CD4-positive, alpha-beta memory T cell (primary cell): ENCODE measurements around the gene SPOCK2. TPM values are rescaled to one million over a fixed set of nuclear protein-coding genes. Genes with fewer than 3 reads are reported as not detected.
A peak's percentile ranks its signal among the peaks of the same experiment; 100 is the strongest.

Source experiments
- CTCF ChIA-PET: fragments of 350-600 bp; sonication (Branson Sonifier 250); formaldehyde crosslinking; loops from one replicate; lab custom pipeline; 2021; ENCODE audit warnings: inconsistent platforms; ENCODE audit not compliant: partially characterized antibody; lab: Charles Lee
- POLR2A ChIA-PET: fragments of 350-600 bp; sonication (Branson Sonifier 250); formaldehyde crosslinking; loops from one replicate; lab custom pipeline; 2021; ENCODE audit not compliant: partially characterized antibody; lab: Charles Lee
- DNase-seq, 5 donors: peaks; one replicate each; pipeline versions ENCODE4 v3.0.0 to v3.0.0-alpha.2; 2020 to 2022; ENCODE audit warnings: mixed read lengths in 1 of 5
- H3K27ac ChIP-seq: one replicate; pipeline ENCODE4 v1.7.0; 2013; ENCODE audit warnings: low read depth, low read length
- H3K27me3 ChIP-seq: 2 replicates; pipeline ENCODE4 v1.7.0; 2013; ENCODE audit warnings: mild to moderate bottlenecking, low read length, moderate library complexity; ENCODE audit not compliant: insufficient read depth
- H3K36me3 ChIP-seq: 2 replicates; pipeline ENCODE4 v1.7.0; 2013; ENCODE audit warnings: mild to moderate bottlenecking, low read length, moderate library complexity; ENCODE audit not compliant: insufficient read depth
- H3K4me1 ChIP-seq: 2 replicates; pipeline ENCODE4 v1.7.0; 2013; ENCODE audit warnings: mild to moderate bottlenecking, low read length, moderate library complexity; ENCODE audit not compliant: insufficient read depth
- H3K4me3 ChIP-seq, 2 donors: one replicate each; pipeline ENCODE4 v1.7.0; 2013; ENCODE audit warnings: low read length in 2 of 2, mild to moderate bottlenecking in 1 of 2
- H3K9me3 ChIP-seq, 2 donors: one replicate each; pipeline ENCODE4 v1.7.0; 2013; ENCODE audit warnings: low read length in 2 of 2, control low read depth in 1 of 2; ENCODE audit not compliant: control insufficient read depth in 1 of 2
- H3K27ac Mint-ChIP-seq, 7 donors: one replicate each; pipeline ENCODE4 v1.8.0; 2020 to 2021; ENCODE audit warnings: mixed read lengths in 7 of 7, mild to moderate bottlenecking in 6 of 7, inconsistent platforms in 3 of 7, moderate library complexity in 3 of 7
- H3K27me3 Mint-ChIP-seq, 2 donors: one replicate each; pipeline ENCODE4 v1.8.0; 2020 to 2021; ENCODE audit warnings: mixed read lengths in 2 of 2
- H3K36me3 Mint-ChIP-seq, 2 donors: one replicate each; pipeline ENCODE4 v1.8.0; 2020 to 2021; ENCODE audit warnings: mixed read lengths in 2 of 2, inconsistent platforms in 1 of 2, mild to moderate bottlenecking in 1 of 2
- H3K4me1 Mint-ChIP-seq, 4 donors: one replicate each; pipeline ENCODE4 v1.8.0; 2020 to 2021; ENCODE audit warnings: mixed read lengths in 4 of 4, mild to moderate bottlenecking in 1 of 4
- H3K4me3 Mint-ChIP-seq, 8 donors: one replicate each; pipeline ENCODE4 v1.8.0; 2020 to 2021; ENCODE audit warnings: mixed read lengths in 8 of 8, mild to moderate bottlenecking in 7 of 8, moderate library complexity in 6 of 8, inconsistent platforms in 3 of 8
- H3K9me3 Mint-ChIP-seq, 8 donors: one replicate each; pipeline ENCODE4 v1.8.0; 2020 to 2021; ENCODE audit warnings: mixed read lengths in 8 of 8, mild to moderate bottlenecking in 5 of 8, inconsistent platforms in 3 of 8, moderate library complexity in 1 of 8
- intact Hi-C: fragments of 100-400 bp; cut with micrococcal nuclease; formaldehyde crosslinking; loops from one replicate; pipeline ENCODE4 v1.15.1; 2023
- polyA plus RNA-seq, 2 donors: library from polyadenylated mRNA; unstranded; fragments of 300-500 nt; fragmentation: Illumina TruSeq; gene quantifications; one replicate each; pipeline ENCODE4 v1.2.3, GENCODE V29; 2021
- total RNA-seq, 2 experiments: library from RNA; stranded (reverse); gene quantifications; one replicate each; pipeline ENCODE4 v1.2.3, GENCODE V29; 2021

The SPOCK2 gene
- total and polyA plus RNA-seq, 4 experiments from 2014 or later, result 174 to 556 (median 406) TPM

GRCh38 chr10:72013202-72013945 is 75.0 kb downstream of the SPOCK2 start:
- H3K4me1 Mint-ChIP-seq, result no peaks in the 10 kb centered on the region
- CTCF ChIA-PET, result no interaction called here
- Histone ChIP-seq H3K27me3 (no peaks in the 10 kb centered on the region), H3K9me3 (no peaks in the 10 kb centered on the region), H3K4me1 (no peaks in the 10 kb centered on the region), H3K36me3 (no peaks in the 10 kb centered on the region), H3K27ac (no peak overlapping the region), H3K4me3 (no peak overlapping the region)
- H3K9me3 Mint-ChIP-seq, result no peaks in the 10 kb centered on the region
- no peak for DNase-seq
- H3K4me3 Mint-ChIP-seq, result no peak overlapping the region
- POLR2A ChIA-PET, result no interaction called here
- no peaks in the 10 kb centered on the region for H3K36me3 Mint-ChIP-seq
- intact Hi-C loops, result no loop called here
- peaks cover 0 to 2% of the 10 kb centered on the region in 2 donors for H3K27me3 Mint-ChIP-seq
- H3K27ac Mint-ChIP-seq, result peak overlapping the region in 1 of 7 donors; percentile 81

DNA sequence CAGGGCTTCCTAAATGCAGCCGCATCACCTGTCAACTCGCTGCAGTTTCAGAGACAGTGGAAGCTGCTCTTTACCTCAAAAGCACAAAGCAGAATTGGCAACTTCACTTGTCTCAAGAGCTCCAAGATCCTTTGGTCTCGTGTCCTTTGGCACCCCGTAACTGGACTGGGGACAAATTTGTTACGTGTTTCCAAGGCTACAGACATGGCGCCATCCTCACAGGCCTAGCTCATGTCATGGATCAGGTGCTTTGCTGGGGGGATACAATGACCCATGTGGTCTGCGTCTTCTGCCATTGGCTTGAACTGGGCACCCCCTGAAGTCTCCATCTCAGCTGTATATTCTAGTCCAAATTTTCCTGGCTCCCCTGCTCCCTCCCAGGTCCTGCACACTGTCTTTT is 75.6 kb downstream of the SPOCK2 start:
- Histone ChIP-seq H3K9me3 (no peaks in the 10 kb centered on the region), H3K36me3 (no peaks in the 10 kb centered on the region), H3K4me3 (no peak overlapping the region), H3K27me3 (no peaks in the 10 kb centered on the region), H3K4me1 (no peaks in the 10 kb centered on the region), H3K27ac (no peak overlapping the region)
- Mint-ChIP-seq H3K4me3 (no peak overlapping the region), H3K27ac (peak overlapping the region in 1 of 7 donors; percentile 81), H3K9me3 (no peaks in the 10 kb centered on the region), H3K36me3 (no peaks in the 10 kb centered on the region), H3K27me3 (no peaks in the 10 kb centered on the region), H3K4me1 (no peaks in the 10 kb centered on the region)
- CTCF ChIA-PET, result no interaction called here
- no peak for DNase-seq
- POLR2A ChIA-PET, result no interaction called here
- intact Hi-C loops, result no loop called here

GRCh38 chr10:72011976-72012512 is 76.3 kb downstream of the SPOCK2 start:
- CTCF ChIA-PET, result interaction anchor here (1.8 kb wide), 1 partner anchor 36 kb away, joined by 4 read pairs; no protein-coding TSS in a partner anchor
- POLR2A ChIA-PET, result no interaction called here
- Mint-ChIP-seq H3K27me3 (no peaks in the 10 kb centered on the region), H3K27ac (no peak overlapping the region), H3K36me3 (no peaks in the 10 kb centered on the region), H3K4me1 (no peaks in the 10 kb centered on the region), H3K4me3 (no peak overlapping the region), H3K9me3 (no peaks in the 10 kb centered on the region)
- H3K36me3 ChIP-seq, result no peaks in the 10 kb centered on the region
- H3K27me3 ChIP-seq, result no peaks in the 10 kb centered on the region
- no peak for DNase-seq
- no peak overlapping the region for H3K27ac ChIP-seq
- no peak overlapping the region for H3K4me3 ChIP-seq
- H3K9me3 ChIP-seq, result no peaks in the 10 kb centered on the region
- no peaks in the 10 kb centered on the region for H3K4me1 ChIP-seq
- intact Hi-C loops, result no loop called here

DNA sequence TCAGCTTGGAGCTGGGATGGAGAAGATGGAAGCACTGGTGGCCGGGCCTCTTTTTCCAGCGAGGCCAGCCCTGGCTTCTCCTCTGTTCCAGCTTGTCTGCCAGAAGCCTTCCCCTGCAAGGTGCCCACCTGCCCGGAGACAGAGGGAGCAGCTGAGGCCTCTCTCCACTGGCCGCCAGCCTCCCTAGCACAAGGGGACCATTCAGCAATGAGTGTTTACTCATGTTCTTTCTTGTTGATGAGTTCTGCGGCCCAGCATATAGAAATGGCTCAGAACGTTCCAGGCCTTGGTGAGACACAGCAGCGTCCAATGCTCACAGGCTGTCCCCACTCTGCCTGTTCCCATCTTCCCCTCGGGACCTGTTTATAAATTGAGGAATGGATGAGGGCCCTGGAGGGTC is 76.9 kb downstream of the SPOCK2 start:
- Histone ChIP-seq H3K27me3 (no peaks in the 10 kb centered on the region), H3K36me3 (no peaks in the 10 kb centered on the region), H3K9me3 (no peaks in the 10 kb centered on the region), H3K4me3 (no peak overlapping the region), H3K4me1 (no peaks in the 10 kb centered on the region), H3K27ac (no peak overlapping the region)
- DNase-seq, result no peak
- Mint-ChIP-seq H3K4me1 (no peaks in the 10 kb centered on the region), H3K9me3 (no peaks in the 10 kb centered on the region), H3K4me3 (no peak overlapping the region), H3K27me3 (no peaks in the 10 kb centered on the region), H3K36me3 (no peaks in the 10 kb centered on the region), H3K27ac (no peak overlapping the region)
- POLR2A ChIA-PET, result no interaction called here
- intact Hi-C loops, result no loop called here
- CTCF ChIA-PET, result interaction anchor here (1.8 kb wide), 1 partner anchor 37 kb away, joined by 4 read pairs; no protein-coding TSS in a partner anchor

- intact Hi-C loops, result no loop called here
- no peaks in the 10 kb centered on the region for H3K4me1 Mint-ChIP-seq
Observed at GRCh38 chr10:72011016-72011415, 77.3 kb downstream of the SPOCK2 start.

DNA sequence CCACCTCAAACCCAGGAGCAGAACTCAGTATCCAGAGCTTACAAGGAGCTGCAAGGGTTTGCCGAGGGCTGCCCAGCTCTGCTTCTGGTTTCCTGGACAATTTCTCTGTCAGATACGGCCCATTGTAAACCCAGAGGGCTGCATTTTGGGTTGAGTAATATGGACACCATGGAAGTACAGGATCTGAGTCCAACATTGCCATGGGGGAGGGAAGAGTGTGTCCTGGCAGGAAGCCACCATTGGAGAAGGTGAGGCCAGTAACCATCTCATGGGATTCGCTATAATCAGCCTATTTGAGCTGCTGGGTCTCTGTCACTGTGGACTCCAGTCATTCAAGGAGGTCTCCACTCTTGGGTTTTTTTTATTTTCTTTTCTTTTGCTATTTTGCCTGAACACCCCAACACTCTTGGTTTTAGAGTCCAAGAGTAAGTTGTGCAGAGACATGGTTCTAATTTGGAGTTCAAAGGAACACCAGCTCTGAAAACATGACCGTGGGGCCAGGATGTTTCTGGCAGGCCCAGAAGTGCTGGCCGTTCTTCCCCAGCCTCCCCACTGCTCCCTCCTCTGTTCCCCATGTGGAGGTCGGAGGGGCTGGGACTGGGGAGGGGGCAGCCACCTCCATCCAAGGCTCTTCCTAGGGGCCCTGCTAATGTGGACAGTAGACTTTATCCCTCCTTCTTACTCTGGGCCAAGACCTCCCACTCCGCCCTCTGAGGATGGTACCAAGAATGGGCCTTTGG is 77.9 kb downstream of the SPOCK2 start:
- no peaks in the 10 kb centered on the region for H3K36me3 Mint-ChIP-seq
- Histone ChIP-seq H3K4me3 (no peak overlapping the region), H3K36me3 (no peaks in the 10 kb centered on the region), H3K4me1 (no peaks in the 10 kb centered on the region), H3K27ac (no peak overlapping the region), H3K27me3 (no peaks in the 10 kb centered on the region), H3K9me3 (no peaks in the 10 kb centered on the region)
- no peaks in the 10 kb centered on the region for H3K9me3 Mint-ChIP-seq
- DNase-seq, result no peak
- intact Hi-C loops, result no loop called here
- H3K4me3 Mint-ChIP-seq, result no peak overlapping the region
- H3K4me1 Mint-ChIP-seq, result no peaks in the 10 kb centered on the region
- H3K27ac Mint-ChIP-seq, result no peak overlapping the region
- CTCF ChIA-PET, result interaction anchor here (1.8 kb wide), 1 partner anchor 38 kb away, joined by 4 read pairs; no protein-coding TSS in a partner anchor
- POLR2A ChIA-PET, result interaction anchor here (1.0 kb wide), 1 partner anchor 1557 kb away, joined by 3 read pairs; no protein-coding TSS in a partner anchor
- H3K27me3 Mint-ChIP-seq, result no peaks in the 10 kb centered on the region

More at GRCh38 chr10:72011016-72011415, 77.3 kb downstream of the SPOCK2 start:
- no peaks in the 10 kb centered on the region for H3K36me3 Mint-ChIP-seq
- H3K36me3 ChIP-seq, result no peaks in the 10 kb centered on the region
- H3K27me3 ChIP-seq, result no peaks in the 10 kb centered on the region
- POLR2A ChIA-PET, result no interaction called here
- no peak for DNase-seq
- H3K27me3 Mint-ChIP-seq, result no peaks in the 10 kb centered on the region
- no peak overlapping the region for H3K27ac Mint-ChIP-seq
- CTCF ChIA-PET, result interaction anchor here (1.8 kb wide), 1 partner anchor 38 kb away, joined by 4 read pairs; no protein-coding TSS in a partner anchor
- H3K4me3 ChIP-seq, result no peak overlapping the region
- H3K27ac ChIP-seq, result no peak overlapping the region
- no peaks in the 10 kb centered on the region for H3K9me3 ChIP-seq
- H3K9me3 Mint-ChIP-seq, result no peaks in the 10 kb centered on the region
- H3K4me1 ChIP-seq, result no peaks in the 10 kb centered on the region
- H3K4me3 Mint-ChIP-seq, result no peak overlapping the region

GRCh38 chr10:72009425-72010081 is 78.8 kb downstream of the SPOCK2 start:
- H3K27me3 ChIP-seq, result no peaks in the 10 kb centered on the region
- H3K36me3 Mint-ChIP-seq, result no peaks in the 10 kb centered on the region
- no peaks in the 10 kb centered on the region for H3K9me3 ChIP-seq
- H3K9me3 Mint-ChIP-seq, result no peaks in the 10 kb centered on the region
- POLR2A ChIA-PET, result interaction anchor here (1.0 kb wide), 1 partner anchor 1556 kb away, joined by 3 read pairs; no protein-coding TSS in a partner anchor
- no peaks in the 10 kb centered on the region for H3K4me1 ChIP-seq
- H3K27ac Mint-ChIP-seq, result no peak overlapping the region
- no peak overlapping the region for H3K27ac ChIP-seq
- H3K27me3 Mint-ChIP-seq, result no peaks in the 10 kb centered on the region
- DNase-seq, result no peak
- no peaks in the 10 kb centered on the region for H3K4me1 Mint-ChIP-seq
- no peak overlapping the region for H3K4me3 ChIP-seq
- H3K36me3 ChIP-seq, result no peaks in the 10 kb centered on the region
- intact Hi-C loops, result no loop called here
- H3K4me3 Mint-ChIP-seq, result no peak overlapping the region
- CTCF ChIA-PET, result no interaction called here
